ENCODE measurements around the gene VPS36. TPM values are rescaled to one million over a fixed set of nuclear protein-coding genes. Genes with fewer than 3 reads are reported as not detected.

The VPS36 gene, protein sequence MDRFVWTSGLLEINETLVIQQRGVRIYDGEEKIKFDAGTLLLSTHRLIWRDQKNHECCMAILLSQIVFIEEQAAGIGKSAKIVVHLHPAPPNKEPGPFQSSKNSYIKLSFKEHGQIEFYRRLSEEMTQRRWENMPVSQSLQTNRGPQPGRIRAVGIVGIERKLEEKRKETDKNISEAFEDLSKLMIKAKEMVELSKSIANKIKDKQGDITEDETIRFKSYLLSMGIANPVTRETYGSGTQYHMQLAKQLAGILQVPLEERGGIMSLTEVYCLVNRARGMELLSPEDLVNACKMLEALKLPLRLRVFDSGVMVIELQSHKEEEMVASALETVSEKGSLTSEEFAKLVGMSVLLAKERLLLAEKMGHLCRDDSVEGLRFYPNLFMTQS
- total RNA-seq (2022; extraction: Qiagen RNA extraction): 11.4 to 13.6 TPM (median 12.7 TPM) in 5 replicates

DNA sequence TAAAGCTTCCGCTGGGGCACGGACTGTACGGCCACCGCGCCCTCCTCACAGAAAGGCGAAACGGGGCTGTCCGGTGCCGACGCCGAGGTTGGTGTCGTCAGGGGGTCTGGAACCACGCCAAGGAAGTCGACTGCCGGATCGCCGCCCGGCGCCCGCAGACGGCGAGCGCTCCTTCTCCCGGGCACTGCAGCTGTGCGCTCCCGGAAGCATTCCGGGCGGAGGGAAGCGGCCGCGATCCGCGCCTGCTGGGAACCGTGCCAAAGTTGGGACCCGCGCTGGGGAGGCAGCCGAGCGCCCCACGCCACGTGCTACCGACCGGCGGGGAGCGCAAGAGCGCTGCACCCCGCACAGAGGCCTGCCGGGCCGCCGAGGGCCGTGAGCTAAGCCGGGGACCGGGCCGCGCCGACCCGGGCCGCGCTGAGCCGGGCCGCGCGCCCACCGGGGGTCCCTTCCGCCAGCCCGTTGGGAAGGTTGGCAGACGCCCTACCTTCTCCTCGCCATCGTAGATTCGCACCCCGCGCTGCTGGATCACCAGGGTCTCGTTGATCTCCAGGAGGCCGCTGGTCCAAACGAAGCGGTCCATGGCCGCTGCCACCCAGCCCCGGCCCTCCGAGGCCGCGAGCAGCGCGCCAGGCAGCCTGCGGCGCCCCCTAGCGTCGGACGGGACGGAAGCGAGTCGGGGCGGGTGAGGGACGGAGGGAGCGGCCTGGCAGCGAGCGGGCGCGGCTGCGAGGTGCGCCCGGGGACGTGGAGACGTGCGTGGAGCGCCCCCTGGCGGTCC is at the start of gene VPS36:
Gene VPS36, minus strand, starts transcription at position 623 of the 781 bp plus-strand sequence. Its CDS starts 40 bp downstream, at position 583.

DNA sequence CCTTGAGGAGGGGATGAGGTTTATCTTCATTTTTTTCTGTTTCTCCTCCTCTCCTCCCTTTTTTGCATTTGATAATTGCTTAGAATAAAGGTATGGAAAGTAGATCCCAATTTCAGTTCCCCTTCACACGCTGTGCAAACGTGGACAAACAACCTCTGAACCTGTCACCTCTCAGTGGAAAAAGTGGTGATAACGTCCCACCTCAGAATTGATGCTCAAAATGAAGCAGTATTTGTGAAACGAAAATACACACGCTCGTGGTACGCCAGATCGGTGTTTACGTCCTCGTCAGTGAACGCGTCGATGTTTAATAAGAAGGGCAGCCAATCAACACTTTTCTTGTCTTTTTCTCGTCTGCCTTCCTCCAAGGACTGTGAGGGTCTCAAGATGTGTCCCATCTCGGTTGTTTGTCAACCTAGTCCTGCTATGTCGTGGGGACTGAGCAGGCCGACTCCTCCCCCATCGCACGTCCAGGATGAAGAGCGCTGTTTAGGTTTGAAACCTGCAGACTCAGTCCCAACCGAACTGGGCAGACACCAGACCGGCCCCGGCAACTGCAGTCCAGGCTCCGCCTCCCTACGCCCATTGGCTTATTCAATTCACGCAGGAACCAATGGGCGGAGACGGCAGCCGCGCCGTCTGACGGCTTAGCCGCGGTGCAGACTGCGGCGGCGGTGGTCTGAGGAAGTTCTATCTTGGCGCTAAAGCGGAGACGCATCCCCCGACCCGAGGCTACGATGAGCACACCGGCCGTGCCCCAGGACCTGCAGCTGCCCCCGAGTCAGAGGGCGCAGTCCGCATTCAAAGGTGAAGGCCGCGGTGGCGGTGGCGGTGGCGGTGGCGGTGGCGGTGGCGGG is 4.6 kb upstream of the VPS36 start, which contains the start of gene CKAP2:
Gene CKAP2, plus strand, starts transcription at position 659 of the 857 bp plus-strand sequence. Its CDS starts 79 bp downstream, at position 738.

DNA sequence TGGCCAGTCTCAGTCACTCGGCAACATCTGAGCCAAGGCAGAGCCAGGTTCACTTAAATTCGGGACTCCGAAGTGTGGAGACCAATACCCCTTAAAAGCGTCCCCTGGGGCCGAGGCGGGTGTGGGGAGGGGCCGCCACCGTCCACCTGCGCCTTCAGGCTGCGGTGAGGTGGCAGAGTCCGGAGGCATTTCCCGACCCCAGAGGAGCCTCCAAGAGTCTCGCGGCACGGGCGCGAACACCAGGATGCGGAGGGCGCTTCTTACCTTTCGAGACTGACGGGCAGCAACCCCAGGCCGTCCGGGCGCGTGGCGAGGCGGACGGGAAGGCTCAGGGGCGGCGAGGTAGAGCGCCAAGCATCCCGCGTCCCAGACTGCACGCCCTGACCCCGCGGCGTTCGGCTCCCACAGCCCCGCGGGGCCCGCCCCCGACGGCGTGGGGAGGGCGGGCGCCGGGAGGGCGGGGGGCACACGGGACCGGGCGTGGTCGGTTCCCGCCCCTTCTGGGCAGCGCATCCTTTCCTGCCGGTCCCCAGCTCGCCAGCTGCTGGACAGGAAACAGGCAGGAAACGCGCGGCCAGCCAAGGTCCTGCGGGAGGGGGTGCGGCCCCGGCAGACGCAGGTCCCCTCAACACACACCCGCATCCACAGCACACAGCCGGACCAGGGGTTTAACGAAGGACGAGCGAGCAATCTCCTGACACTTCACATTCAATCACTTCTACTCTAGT is 44.5 kb downstream of the VPS36 start, which contains the start of gene THSD1:
Gene THSD1, minus strand, starts transcription at position 406 of the 728 bp plus-strand sequence. CDS start 3,572 bp downstream, outside the sequence.

Other genes starting within 250 kb of the VPS36 start
- gene THSD1, start 44.5 kb downstream of the VPS36 start, total RNA-seq (2022; extraction: Qiagen RNA extraction): 8.8 to 9.7 TPM (median 9.2 TPM) in 5 replicates
- 28.5 to 42.0 TPM (median 33.0 TPM) in 5 replicates for gene CKAP2, start 4.8 kb upstream of the VPS36 start, total RNA-seq (2022; extraction: Qiagen RNA extraction)
- 4.7 to 6.8 TPM (median 5.3 TPM) in 5 replicates for gene HNRNPA1L2, start 191.8 kb upstream of the VPS36 start, total RNA-seq (2022; extraction: Qiagen RNA extraction)
- gene SUGT1, start 202.2 kb upstream of the VPS36 start, total RNA-seq (2022; extraction: Qiagen RNA extraction): 43.9 to 48.0 TPM (median 44.6 TPM) in 5 replicates